GM23248 (cell line): ENCODE measurements around the gene CEMIP2. TPM values are rescaled to one million over a fixed set of nuclear protein-coding genes. Genes with fewer than 3 reads are reported as not detected.

Source experiments
- DNase-seq: peaks from one replicate; pipeline ENCODE4 v3.0.0-alpha.2; 2015
- H2AFZ ChIP-seq: fragments of 200-600 bp; sonication (generic); 2 replicates; pipeline ENCODE4 v1.6.1; 2016; ENCODE audit warnings: antibody characterized with exemption
- H3F3A ChIP-seq: fragments of 200-600 bp; sonication (generic); 2 replicates; pipeline ENCODE4 v1.6.1; 2016; ENCODE audit warnings: mild to moderate bottlenecking, antibody characterized with exemption, mixed run types; ENCODE audit not compliant: insufficient read depth
- H3K27ac ChIP-seq: fragments of 200-600 bp; sonication (generic); 2 replicates; pipeline ENCODE4 v1.5.1; 2016; ENCODE audit warnings: mild to moderate bottlenecking
- H3K27me3 ChIP-seq: fragments of 200-600 bp; sonication (generic); replicated peaks from 2 replicates; pipeline ENCODE4 v1.6.1; 2016; ENCODE audit warnings: mild to moderate bottlenecking; ENCODE audit not compliant: insufficient read depth
- H3K36me3 ChIP-seq: fragments of 200-600 bp; sonication (generic); 2 replicates; pipeline ENCODE4 v1.6.1; 2016; ENCODE audit warnings: low read depth, mild to moderate bottlenecking
- H3K4me1 ChIP-seq: fragments of 200-600 bp; sonication (generic); 2 replicates; pipeline ENCODE4 v1.6.1; 2016; ENCODE audit warnings: mild to moderate bottlenecking; ENCODE audit not compliant: insufficient read depth
- H3K4me2 ChIP-seq: fragments of 200-600 bp; sonication (generic); one replicate; pipeline ENCODE4 v1.6.1; 2016; ENCODE audit warnings: mild to moderate bottlenecking; ENCODE audit not compliant: unreplicated experiment
- H3K4me3 ChIP-seq: fragments of 200-600 bp; sonication (generic); 2 replicates; pipeline ENCODE4 v1.5.1; 2016; ENCODE audit warnings: mild to moderate bottlenecking
- H3K79me2 ChIP-seq: fragments of 200-600 bp; sonication (generic); 2 replicates; pipeline ENCODE4 v1.6.1; 2016; ENCODE audit warnings: mild to moderate bottlenecking; ENCODE audit not compliant: insufficient read depth
- H3K9ac ChIP-seq: fragments of 200-600 bp; sonication (generic); 2 replicates; pipeline ENCODE4 v1.6.1; 2016; ENCODE audit warnings: mild to moderate bottlenecking
- H3K9me2 ChIP-seq: fragments of 200-600 bp; sonication (generic); 2 replicates; pipeline ENCODE4 v1.6.1; 2016; ENCODE audit warnings: mixed run types, mild to moderate bottlenecking, moderate library complexity; ENCODE audit not compliant: insufficient read depth
- H3K9me3 ChIP-seq: fragments of 200-600 bp; sonication (generic); one replicate; pipeline ENCODE4 v1.6.1; 2017; ENCODE audit warnings: low read depth
- H4K20me1 ChIP-seq: fragments of 200-600 bp; sonication (generic); 2 replicates; pipeline ENCODE4 v1.6.0; 2016; ENCODE audit not compliant: insufficient read depth
- EZH2 ChIP-seq: fragments of 200-600 bp; sonication (generic); IDR thresholded peaks from 2 replicates; pipeline ENCODE4 v1.6.1; 2018; ENCODE audit warnings: antibody characterized with exemption, mild to moderate bottlenecking; ENCODE audit not compliant: insufficient read depth, poor library complexity, severe bottlenecking
- EZH2phosphoT487 ChIP-seq: fragments of 200-600 bp; sonication (generic); IDR thresholded peaks from 2 replicates; pipeline ENCODE4 v1.6.1; 2018; ENCODE audit warnings: antibody characterized with exemption, moderate library complexity, mild to moderate bottlenecking, low read depth; ENCODE audit not compliant: insufficient read depth
- WGBS, 2 experiments: methylation state at CpG; one replicate each; pipeline ENCODE4 v1.1.6; 2015 to 2017; ENCODE audit warnings: low lambda C conversion rate in 2 of 2, low coverage in 1 of 2; ENCODE audit errors: missing lambda C conversion rate in 2 of 2; 5-methylcytosine and 5-hydroxymethylcytosine counted together
- in situ Hi-C: fragments of 300-500 bp; cut with MboI; formaldehyde crosslinking; loops from 2 replicates; pipeline ENCODE4 v1.15.0; 2020
- polyA plus RNA-seq: library from polyadenylated mRNA; unstranded; fragments of >200 nt; fragmentation: Nextera tagmentation; extraction: Ambion mirVana; gene quantifications from 2 replicates; pipeline ENCODE4 v1.2.1, GENCODE V29; 2016
- total RNA-seq: library from RNA; depleted of rRNA; stranded (reverse); fragments of >200 nt; shearing (Covaris generic); gene quantifications from 2 replicates; pipeline ENCODE4 v1.2.3, GENCODE V29; 2014

CEMIP2 gene
- total and polyA plus RNA-seq, 2 experiments from 2014 or later = 12.7 to 40.4 TPM

- TF ChIP-seq EZH2 = no peak
- TF ChIP-seq EZH2phosphoT487 = no peak
- Histone ChIP-seq H3F3A (peaks cover 24% of the 10 kb centered on the region), H3K4me1 (peaks cover 21% of the 10 kb centered on the region), H3K4me2 (no peak overlapping the region), H3K9ac (no peak overlapping the region), H3K4me3 (no peak overlapping the region), H3K27me3 (no peaks in the 10 kb centered on the region), H3K36me3 (peaks cover 36% of the 10 kb centered on the region), H3K9me3 (no peaks in the 10 kb centered on the region), H4K20me1 (no peaks in the 10 kb centered on the region), H3K27ac (no peak overlapping the region), H2AFZ (no peak overlapping the region), H3K9me2 (no peaks in the 10 kb centered on the region), H3K79me2 (peaks cover 87% of the 10 kb centered on the region)
- no peak for DNase-seq
- WGBS, 2 experiments = 95 to 97% methylated on average over 6 of the region's 6 CpGs
- in situ Hi-C loops = no loop called here
Measured at GRCh38 chr9:71746023-71746757, 22.1 kb downstream of the CEMIP2 start.

- no peak overlapping the region for H3K4me3 ChIP-seq
- H3K9me3 ChIP-seq = no peaks in the 10 kb centered on the region
- no peaks in the 10 kb centered on the region for H3K27me3 ChIP-seq
- WGBS, 2 experiments = 99% methylated on average over 16 of the region's 16 CpGs
- H3K4me1 ChIP-seq = peaks cover 21% of the 10 kb centered on the region
- H3K27ac ChIP-seq = no peak overlapping the region
- H2AFZ ChIP-seq = no peak overlapping the region
- DNase-seq = no peak
- peaks cover 24% of the 10 kb centered on the region for H3F3A ChIP-seq
- no peak overlapping the region for H3K4me2 ChIP-seq
- peaks cover 87% of the 10 kb centered on the region for H3K79me2 ChIP-seq
- no peak overlapping the region for H3K9ac ChIP-seq
- peaks cover 40% of the 10 kb centered on the region for H3K36me3 ChIP-seq
- in situ Hi-C loops = no loop called here
- TF ChIP-seq EZH2 (no peak), EZH2phosphoT487 (no peak)
- no peaks in the 10 kb centered on the region for H3K9me2 ChIP-seq
- no peaks in the 10 kb centered on the region for H4K20me1 ChIP-seq
Measured at GRCh38 chr9:71744754-71745521, 23.4 kb downstream of the CEMIP2 start.

GRCh38 chr9:71743882-71744281, 24.4 kb downstream of the CEMIP2 start:
- Histone ChIP-seq H3K27me3 (no peaks in the 10 kb centered on the region), H3K9ac (no peak overlapping the region), H3K79me2 (peaks cover 83% of the 10 kb centered on the region), H3K4me3 (no peak overlapping the region), H3K36me3 (peaks cover 36% of the 10 kb centered on the region), H3K9me2 (no peaks in the 10 kb centered on the region), H3K4me1 (peaks cover 19% of the 10 kb centered on the region), H3F3A (peaks cover 19% of the 10 kb centered on the region), H3K27ac (no peak overlapping the region), H3K4me2 (no peak overlapping the region), H2AFZ (no peak overlapping the region), H4K20me1 (no peaks in the 10 kb centered on the region), H3K9me3 (no peaks in the 10 kb centered on the region)
- no peak for TF ChIP-seq EZH2
- WGBS, 2 experiments = 98 to 99% methylated on average over 5 of the region's 5 CpGs
- DNase-seq = no peak
- in situ Hi-C loops = no loop called here

GRCh38 chr9:71743217-71743705, 25.1 kb downstream of the CEMIP2 start:
- in situ Hi-C loops = no loop called here
- no peak overlapping the region for H3K4me2 ChIP-seq
- no peak for DNase-seq

More at GRCh38 chr9:71743217-71743705, 25.1 kb downstream of the CEMIP2 start:
- Histone ChIP-seq H3K9ac (no peak overlapping the region), H3K9me2 (no peaks in the 10 kb centered on the region), H3K36me3 (peaks cover 34% of the 10 kb centered on the region), H3K27me3 (no peaks in the 10 kb centered on the region), H4K20me1 (no peaks in the 10 kb centered on the region), H3K27ac (no peak overlapping the region), H2AFZ (no peak overlapping the region), H3F3A (peaks cover 13% of the 10 kb centered on the region), H3K79me2 (peaks cover 81% of the 10 kb centered on the region), H3K4me1 (peaks cover 13% of the 10 kb centered on the region), H3K4me3 (no peak overlapping the region), H3K9me3 (no peaks in the 10 kb centered on the region)
- 94% methylated on average over 5 of the region's 5 CpGs for WGBS, 2 experiments
- no peak for TF ChIP-seq EZH2phosphoT487
